Esophagus muscularis mucosa (tissue), 4 donors: Measurements from ENCODE around the gene HOXC10. TPM values are rescaled to one million over a fixed set of nuclear protein-coding genes. Genes with fewer than 3 reads are reported as not detected.

ENCODE experiments used
- DNase-seq: peaks from one replicate; pipeline ENCODE4 v3.0.0-alpha.2; 2017; ENCODE audit errors: extremely low spot score
- H3K27ac ChIP-seq, 4 donors: fragments of 200-600 bp; sonication (generic); replicated peaks in 1 of 4; 1 replicate in 3 of 4; 2 replicates in 1 of 4; pipeline ENCODE4 v1.5.1; 2016 to 2019; ENCODE audit warnings: mild to moderate bottlenecking in 1 of 4
- H3K27me3 ChIP-seq, 4 donors: fragments of 200-600 bp; sonication (generic); one replicate each; pipeline versions ENCODE4 v1.5.1 to v1.6.0; 2016 to 2019
- H3K36me3 ChIP-seq, 4 donors: fragments of 200-600 bp; sonication (generic); one replicate each; pipeline ENCODE4 v1.5.1; 2016 to 2019
- H3K4me1 ChIP-seq, 4 donors: fragments of 200-600 bp; sonication (generic); one replicate each; pipeline ENCODE4 v1.5.1; 2016 to 2019
- H3K4me3 ChIP-seq, 4 donors: fragments of 200-600 bp; sonication (generic); 1 replicate in 2 of 4; 2 replicates in 2 of 4; pipeline ENCODE4 v1.5.1; 2016 to 2019; ENCODE audit warnings: mild to moderate bottlenecking in 4 of 4, moderate library complexity in 1 of 4
- H3K9me3 ChIP-seq, 4 donors: fragments of 200-600 bp; sonication (generic); 1 replicate in 3 of 4; 2 replicates in 1 of 4; pipeline ENCODE4 v1.5.1; 2016 to 2019
- EP300 ChIP-seq: sonication (generic); formaldehyde crosslinking; IDR thresholded peaks from one replicate; pipeline ENCODE4 v1.6.1; 2017; ENCODE audit warnings: antibody characterized with exemption
- POLR2A ChIP-seq: fragments of 450-650 bp; IDR thresholded peaks from one replicate; pipeline ENCODE4 v1.6.1; 2017; ENCODE audit warnings: antibody characterized with exemption, moderate library complexity, mild to moderate bottlenecking, low read depth
- POLR2AphosphoS5 ChIP-seq, 2 donors: sonication (generic); formaldehyde crosslinking; IDR thresholded peaks; one replicate each; pipeline ENCODE4 v1.6.1; 2017; ENCODE audit warnings: antibody characterized with exemption in 2 of 2
- WGBS: methylation state at CpG from one replicate; pipeline ENCODE4 v1.1.5; 2018; 5-methylcytosine and 5-hydroxymethylcytosine counted together
- intact Hi-C: fragments of 100-400 bp; cut with DNase I; formaldehyde crosslinking; loops from one replicate; pipeline ENCODE4 v1.15.1; 2023
- total RNA-seq, 4 donors: library from RNA; depleted of rRNA; stranded (reverse); fragments of >200 nt; gene quantifications; one replicate each; pipeline versions ENCODE4 v1.1.0 to v1.2.1, GENCODE V29; 2016
- TF ChIP-seq, protein P1 (sequence below), 3 experiments: fragments of 200-600 bp in 2 of 3; fragments of 450-650 bp in 1 of 3; sonication (generic) in 2 of 3; IDR thresholded peaks; one replicate each; pipeline ENCODE4 v1.5.1; 2017 to 2019; ENCODE audit warnings: antibody characterized with exemption in 3 of 3, mild to moderate bottlenecking in 2 of 3, moderate library complexity in 1 of 3

Gene HOXC10
- total RNA-seq, 4 donors from 2014 or later: not detected

DNA sequence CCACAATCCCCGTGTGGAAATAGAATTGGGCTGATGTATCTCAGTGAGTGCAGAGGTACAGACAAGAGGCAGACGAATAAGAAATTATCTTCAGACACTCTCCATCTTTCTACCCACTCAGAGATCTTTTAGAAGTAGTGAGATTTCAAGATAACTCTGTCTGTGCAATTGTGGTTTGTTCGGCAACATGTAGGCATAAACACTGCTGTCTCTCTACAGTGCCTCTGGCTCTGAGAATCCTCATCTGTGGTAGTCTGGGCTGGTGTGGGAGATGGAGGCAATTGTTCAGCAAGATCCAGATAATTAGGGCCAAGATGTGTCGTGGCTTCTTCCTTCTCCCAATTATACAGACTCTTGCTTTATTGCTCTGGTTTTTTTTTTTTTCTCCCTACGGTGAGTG is 43.2 kb upstream of the HOXC10 start:
- no peak overlapping the region for H3K4me3 ChIP-seq
- intact Hi-C loops: no loop called here
- no peak for DNase-seq
- no peak for TF ChIP-seq EP300
- TF ChIP-seq, protein P1, sequence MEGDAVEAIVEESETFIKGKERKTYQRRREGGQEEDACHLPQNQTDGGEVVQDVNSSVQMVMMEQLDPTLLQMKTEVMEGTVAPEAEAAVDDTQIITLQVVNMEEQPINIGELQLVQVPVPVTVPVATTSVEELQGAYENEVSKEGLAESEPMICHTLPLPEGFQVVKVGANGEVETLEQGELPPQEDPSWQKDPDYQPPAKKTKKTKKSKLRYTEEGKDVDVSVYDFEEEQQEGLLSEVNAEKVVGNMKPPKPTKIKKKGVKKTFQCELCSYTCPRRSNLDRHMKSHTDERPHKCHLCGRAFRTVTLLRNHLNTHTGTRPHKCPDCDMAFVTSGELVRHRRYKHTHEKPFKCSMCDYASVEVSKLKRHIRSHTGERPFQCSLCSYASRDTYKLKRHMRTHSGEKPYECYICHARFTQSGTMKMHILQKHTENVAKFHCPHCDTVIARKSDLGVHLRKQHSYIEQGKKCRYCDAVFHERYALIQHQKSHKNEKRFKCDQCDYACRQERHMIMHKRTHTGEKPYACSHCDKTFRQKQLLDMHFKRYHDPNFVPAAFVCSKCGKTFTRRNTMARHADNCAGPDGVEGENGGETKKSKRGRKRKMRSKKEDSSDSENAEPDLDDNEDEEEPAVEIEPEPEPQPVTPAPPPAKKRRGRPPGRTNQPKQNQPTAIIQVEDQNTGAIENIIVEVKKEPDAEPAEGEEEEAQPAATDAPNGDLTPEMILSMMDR (IDR thresholded peaks at IDR 0.05): no peak
- TF ChIP-seq POLR2AphosphoS5 (IDR thresholded peaks at IDR 0.05): no peak
- no peak for TF ChIP-seq POLR2A
- H3K27ac ChIP-seq: no peak overlapping the region
- no peaks in the 10 kb centered on the region for H3K36me3 ChIP-seq
- peaks cover 13 to 100% (median 88%) of the 10 kb centered on the region in 4 donors for H3K27me3 ChIP-seq
- peaks cover 6 to 32% (median 22%) of the 10 kb centered on the region in 4 donors for H3K4me1 ChIP-seq
- WGBS: 25% methylated on average over 5 of the region's 5 CpGs
- H3K9me3 ChIP-seq: no peaks in the 10 kb centered on the region

DNA sequence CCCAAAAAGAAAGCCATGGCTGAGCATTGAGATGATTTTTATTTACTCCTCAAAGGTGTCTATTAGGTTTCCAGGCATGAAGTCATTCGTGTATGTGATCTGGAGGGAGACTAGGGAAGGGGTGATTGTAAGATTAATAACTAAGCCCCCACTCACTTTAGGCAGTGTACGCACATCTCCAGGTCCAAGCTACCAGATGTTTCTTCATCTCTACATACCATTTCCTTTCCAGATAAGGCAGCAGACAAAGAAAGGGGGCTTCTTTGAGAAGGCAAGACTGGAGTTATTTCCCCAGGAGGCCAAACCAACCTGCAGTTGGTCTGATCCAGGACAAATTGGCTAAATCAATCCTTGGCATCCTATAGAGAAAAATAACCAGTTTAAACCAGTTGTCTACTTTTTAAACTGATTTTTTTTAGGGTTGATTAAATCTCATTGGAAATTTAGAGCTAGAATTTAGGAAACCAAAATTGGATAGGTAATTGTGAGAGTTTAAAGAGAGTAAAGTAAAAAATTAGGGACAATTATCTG is 42.4 kb upstream of the HOXC10 start:
- no peak for DNase-seq
- Histone ChIP-seq H3K36me3 (no peaks in the 10 kb centered on the region), H3K9me3 (no peaks in the 10 kb centered on the region), H3K27ac (no peak overlapping the region), H3K4me3 (no peak overlapping the region), H3K4me1 (peaks cover 6 to 32% (median 22%) of the 10 kb centered on the region in 4 donors), H3K27me3 (peaks cover 9 to 100% (median 83%) of the 10 kb centered on the region in 4 donors)
- intact Hi-C loops: no loop called here
- WGBS: 33% methylated on average over 2 of the region's 2 CpGs
- TF ChIP-seq EP300 (no peak), POLR2A (no peak), POLR2AphosphoS5 (IDR thresholded peaks at IDR 0.05) (no peak)
- TF ChIP-seq, protein P1 (IDR thresholded peaks at IDR 0.05): no peak

DNA sequence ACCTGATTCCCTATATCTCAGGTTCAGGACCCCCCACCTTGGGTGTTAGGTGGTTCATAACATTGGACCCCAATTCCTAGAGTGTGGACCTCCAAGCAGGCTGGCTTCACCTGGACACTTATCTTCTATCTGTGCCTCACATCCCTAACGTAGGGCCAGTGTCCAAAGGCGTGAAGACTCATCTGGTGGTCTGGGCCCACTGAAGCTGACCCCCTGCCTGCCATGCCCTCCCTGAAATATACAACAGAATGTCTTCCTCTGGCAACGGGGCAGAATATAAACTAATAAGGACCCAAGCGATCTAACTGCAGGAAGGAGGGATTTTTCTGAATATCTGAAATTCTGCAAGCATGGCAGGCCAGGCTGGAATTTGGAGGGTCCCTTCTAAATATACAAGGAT is 40.7 kb upstream of the HOXC10 start:
- no peak for DNase-seq
- no peak for TF ChIP-seq EP300
- no peak for TF ChIP-seq POLR2A
- no peak for TF ChIP-seq POLR2AphosphoS5 (IDR thresholded peaks at IDR 0.05)
- TF ChIP-seq, protein P1 (IDR thresholded peaks at IDR 0.05): no peak
- WGBS: 22% methylated on average over 4 of the region's 4 CpGs
- no peaks in the 10 kb centered on the region for H3K36me3 ChIP-seq
- intact Hi-C loops: no loop called here
- H3K4me3 ChIP-seq: no peak overlapping the region
- peaks cover 0 to 18% (median 8%) of the 10 kb centered on the region in 4 donors for H3K4me1 ChIP-seq
- no peak overlapping the region for H3K27ac ChIP-seq
- peaks cover 5 to 100% (median 75%) of the 10 kb centered on the region in 4 donors for H3K27me3 ChIP-seq
- H3K9me3 ChIP-seq: no peaks in the 10 kb centered on the region

DNA sequence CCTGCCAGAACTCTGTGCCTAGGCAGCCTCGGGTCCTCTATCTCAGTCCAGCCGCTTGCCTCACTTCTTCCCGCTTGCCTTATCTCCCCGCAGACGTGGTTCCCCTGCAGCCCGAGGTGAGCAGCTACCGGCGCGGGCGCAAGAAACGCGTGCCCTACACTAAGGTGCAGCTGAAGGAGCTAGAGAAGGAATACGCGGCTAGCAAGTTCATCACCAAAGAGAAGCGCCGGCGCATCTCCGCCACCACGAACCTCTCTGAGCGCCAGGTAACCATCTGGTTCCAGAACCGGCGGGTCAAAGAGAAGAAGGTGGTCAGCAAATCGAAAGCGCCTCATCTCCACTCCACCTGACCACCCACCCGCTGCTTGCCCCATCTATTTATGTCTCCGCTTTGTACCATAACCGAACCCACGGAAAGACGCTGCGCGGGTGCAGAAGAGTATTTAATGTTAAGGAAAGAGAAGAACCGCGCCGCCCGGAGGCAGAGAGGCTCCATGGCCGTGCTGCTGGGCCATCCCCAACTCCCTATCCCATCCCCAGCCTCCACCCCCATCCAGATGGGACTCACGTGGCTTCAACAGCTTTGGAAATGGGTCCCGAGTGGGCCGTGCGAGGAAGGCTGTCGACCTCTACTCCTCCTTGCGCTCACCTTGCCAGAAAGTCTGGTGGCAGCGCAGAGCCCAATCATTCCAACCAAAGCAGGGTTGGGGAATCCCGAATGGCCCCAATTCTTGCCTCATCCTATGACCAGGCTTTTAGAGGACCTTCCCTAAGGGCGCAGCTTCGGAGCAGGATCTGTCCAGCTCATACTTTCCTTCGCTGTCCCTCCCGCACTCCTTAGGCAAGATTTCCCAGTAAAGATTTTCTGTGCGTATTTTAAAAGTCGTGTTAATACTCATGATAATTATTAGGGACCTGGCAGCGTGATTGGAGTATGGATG is 39.8 kb upstream of the HOXC10 start:
- Histone ChIP-seq H3K27me3 (peaks cover 0 to 100% (median 75%) of the 10 kb centered on the region in 4 donors), H3K4me3 (no peak overlapping the region), H3K9me3 (no peaks in the 10 kb centered on the region), H3K27ac (no peak overlapping the region), H3K4me1 (peaks cover 0 to 13% (median 2%) of the 10 kb centered on the region in 4 donors), H3K36me3 (no peaks in the 10 kb centered on the region)
- DNase-seq: no peak
- TF ChIP-seq, protein P1 (IDR thresholded peaks at IDR 0.05): no peak
- TF ChIP-seq POLR2A: no peak
- no peak for TF ChIP-seq POLR2AphosphoS5 (IDR thresholded peaks at IDR 0.05)
- no peak for TF ChIP-seq EP300
- intact Hi-C loops: no loop called here
- WGBS: 4% methylated on average over 43 of the region's 51 CpGs
